A549 (cell line): Measurements from ENCODE around the gene MYEF2. TPM values are rescaled to one million over a fixed set of nuclear protein-coding genes. Genes with fewer than 3 reads are reported as not detected.

Experiments used
- ATAC-seq, 2 experiments: fragments of 200-7000 bp in 1 of 2; fragments of >200 bp in 1 of 2; cut with Nextera tagmentation in 1 of 2; cut with Tn5 transposase in 1 of 2; 3 replicates each; pipeline versions ENCODE4 v1.8.0 to v1.9.1; 2018 to 2020; ENCODE audit warnings: mild to moderate bottlenecking in 1 of 2, moderate library complexity in 1 of 2
- CTCF ChIA-PET: fragments of 300-600 bp; sonication (Branson Sonifier 250); formaldehyde crosslinking; extraction: SDS; loops from one replicate; lab custom pipeline; 2021; ENCODE audit warnings: antibody characterized with exemption, inconsistent platforms; lab: Yijun Ruan, JAX
- POLR2A ChIA-PET: fragments of 350-600 bp; formaldehyde crosslinking; extraction: SDS; loops from one replicate; lab custom pipeline; 2021; ENCODE audit warnings: antibody characterized with exemption, inconsistent platforms; lab: Yijun Ruan, JAX
- DNase-seq, 2 experiments: peaks; one replicate each; pipeline versions ENCODE4 v3.0.0 to v3.0.0-alpha.2; 2011 to 2016; ENCODE audit warnings: low read depth in 1 of 2, low spot score in 1 of 2
- FAIRE-seq: peaks from 2 replicates; lab custom pipeline; 2011; peaks lifted over from hg19 to GRCh38; lab: Jason Lieb, UNC
- H3K27ac ChIP-seq, 2 experiments: fragments of >200 bp; sonication (Bioruptor Twin); formaldehyde crosslinking; 3 replicates each; pipeline ENCODE4 v1.5.1; 2016 to 2017
- H3K4me1 ChIP-seq: fragments of >200 bp; sonication (Bioruptor Twin); formaldehyde crosslinking; 3 replicates; pipeline ENCODE4 v1.6.1; 2016
- H3K4me2 ChIP-seq: fragments of >200 bp; sonication (Bioruptor Twin); formaldehyde crosslinking; 3 replicates; pipeline ENCODE4 v1.6.1; 2016
- H3K4me3 ChIP-seq: fragments of >200 bp; sonication (Bioruptor Twin); formaldehyde crosslinking; 3 replicates; pipeline ENCODE4 v1.5.1; 2016
- H3K9me3 ChIP-seq: fragments of >200 bp; sonication (Bioruptor Twin); formaldehyde crosslinking; 3 replicates; pipeline ENCODE4 v1.6.1; 2016
- BCL3 ChIP-seq: fragments of >200 bp; sonication (Bioruptor Twin); formaldehyde crosslinking; IDR thresholded peaks from 3 replicates; pipeline ENCODE4 v1.6.1; 2016
- CTCF ChIP-seq: fragments of >200 bp; sonication (Bioruptor Twin); formaldehyde crosslinking; IDR thresholded peaks from 3 replicates; pipeline ENCODE4 v1.5.1; 2016
- ELK1 ChIP-seq: fragments of 150-350 bp; IDR thresholded peaks from 2 replicates; pipeline ENCODE4 v1.6.1; 2014; ENCODE audit warnings: low read depth, mild to moderate bottlenecking, low read length
- EP300 ChIP-seq, 2 experiments: fragments of >200 bp; sonication (Bioruptor Twin); formaldehyde crosslinking; IDR thresholded peaks; 2 replicates in 1 of 2; 3 replicates in 1 of 2; pipeline ENCODE4 v1.6.1; 2016 to 2017
- FOSL2 ChIP-seq, 2 experiments: fragments of 450-650 bp in 1 of 2; fragments of >200 bp in 1 of 2; sonication (Bioruptor Twin) in 1 of 2; formaldehyde crosslinking; IDR thresholded peaks; 2 replicates each; pipeline versions ENCODE4 v1.5.0 to v1.6.1; 2016 to 2020; ENCODE audit warnings: mild to moderate bottlenecking in 1 of 2, moderate library complexity in 1 of 2
- FOXS1 ChIP-seq: fragments of 250-450 bp; sonication (Bioruptor Pico); IDR thresholded peaks from 2 replicates; pipeline ENCODE4 v1.5.0; 2020; ENCODE audit warnings: mild to moderate bottlenecking, moderate library complexity
- HOXA7 ChIP-seq: fragments of 250-450 bp; sonication (Bioruptor Pico); IDR thresholded peaks from 2 replicates; pipeline ENCODE4 v1.5.0; 2020; ENCODE audit warnings: mild to moderate bottlenecking, moderate library complexity
- NPAS2 ChIP-seq: fragments of 250-450 bp; sonication (Bioruptor Pico); IDR thresholded peaks from 2 replicates; pipeline ENCODE4 v1.8.0; 2022; ENCODE audit warnings: mild to moderate bottlenecking, moderate library complexity, borderline replicate concordance
- PBX3 ChIP-seq: IDR thresholded peaks from 2 replicates; pipeline ENCODE4 v1.6.1; 2012
- RAD21 ChIP-seq, 2 experiments: fragments of >200 bp in 1 of 2; sonication (Bioruptor Twin) in 1 of 2; formaldehyde crosslinking in 1 of 2; IDR thresholded peaks in 1 of 2; conservative IDR thresholded peaks in 1 of 2; 2 replicates in 1 of 2; 3 replicates in 1 of 2; pipeline ENCODE4 v1.6.1; 2012 to 2018; ENCODE audit warnings: inconsistent platforms in 1 of 2
- REST ChIP-seq: fragments of 200-600 bp; sonication (generic); IDR thresholded peaks from 2 replicates; pipeline ENCODE4 v1.6.1; 2016; ENCODE audit warnings: antibody characterized with exemption, mild to moderate bottlenecking, moderate library complexity
- RNF2 ChIP-seq: fragments of 200-600 bp; sonication (generic); IDR thresholded peaks from 2 replicates; pipeline ENCODE4 v1.6.1; 2016; ENCODE audit warnings: low read depth, mild to moderate bottlenecking, antibody characterized with exemption, moderate library complexity, borderline replicate concordance
- WGBS: methylation state at CpG from one replicate; pipeline ENCODE4 v1.1.6; 2017; ENCODE audit errors: missing lambda C conversion rate; 5-methylcytosine and 5-hydroxymethylcytosine counted together
- polyA plus RNA-seq, 4 experiments: library from polyadenylated mRNA; depleted of rRNA in 3 of 4; stranded (reverse); fragments of >200 nt; fragmentation: RNase III in 1 of 4; extraction: RNeasy Plus Mini Kit Qiagen cat#74134 plus additional on column Dnase treatment in 1 of 4; gene quantifications; 2 replicates in 3 of 4; 3 replicates in 1 of 4; pipeline ENCODE4 v1.2.3, GENCODE V29; 2011 to 2017

Gene MYEF2
- polyA plus RNA-seq, 2 of the 4 experiments (the other 2 are of a cell fraction): 50.0 to 56.1 TPM

- POLR2A ChIA-PET: no interaction called here
- ATAC-seq: no peak
- 47% methylated on average over 5 of the region's 5 CpGs for WGBS
- no peak for TF ChIP-seq HOXA7 (CRISPR knock-in tag)
- TF ChIP-seq RNF2: no peak
- TF ChIP-seq REST: no peak
- TF ChIP-seq ELK1: no peak
- DNase-seq: no peak
- no peaks in the 10 kb centered on the region for H3K4me1 ChIP-seq
- no peak for FAIRE-seq
- H3K27ac ChIP-seq: no peak overlapping the region
- no peaks in the 10 kb centered on the region for H3K9me3 ChIP-seq
- no peak overlapping the region for H3K4me2 ChIP-seq
- CTCF ChIA-PET: no interaction called here
- H3K4me3 ChIP-seq: no peak overlapping the region
Measured at GRCh38 chr15:48103647-48104046, 74.4 kb downstream of the MYEF2 start.

- POLR2A ChIA-PET: no interaction called here
- Histone ChIP-seq H3K4me3 (no peak overlapping the region), H3K27ac (no peak overlapping the region), H3K4me2 (no peak overlapping the region), H3K9me3 (no peaks in the 10 kb centered on the region), H3K4me1 (no peaks in the 10 kb centered on the region)
- TF ChIP-seq BCL3: no peak
- TF ChIP-seq RNF2: no peak
- no peak for TF ChIP-seq RAD21 (conservative IDR thresholded peaks at IDR 0.05 in 1 of 2, IDR thresholded peaks at IDR 0.05 in 1 of 2)
- no peak for TF ChIP-seq CTCF
- TF ChIP-seq FOSL2 (IDR thresholded peaks at IDR 0.05): no peak
- TF ChIP-seq FOSL2 (CRISPR knock-in tag; IDR thresholded peaks at IDR 0.05): no peak
- no peak for TF ChIP-seq FOXS1 (CRISPR knock-in tag)
- TF ChIP-seq NPAS2 (CRISPR knock-in tag): no peak
- TF ChIP-seq EP300 (IDR thresholded peaks at IDR 0.05): no peak
- no peak for TF ChIP-seq PBX3
- ATAC-seq (no peak), FAIRE-seq (no peak), DNase-seq (no peak)
- CTCF ChIA-PET: no interaction called here
- WGBS: 32% methylated on average over 6 of the region's 6 CpGs
Measured at GRCh38 chr15:48102167-48102566, 75.9 kb downstream of the MYEF2 start.
